Fibroblast of skin of abdomen (primary cell): Measurements from ENCODE around the gene GOT1.

Experiments used
- DNase-seq: peaks from one replicate; pipeline ENCODE4 v3.0.0-alpha.2; 2013

Gene GOT1

DNA sequence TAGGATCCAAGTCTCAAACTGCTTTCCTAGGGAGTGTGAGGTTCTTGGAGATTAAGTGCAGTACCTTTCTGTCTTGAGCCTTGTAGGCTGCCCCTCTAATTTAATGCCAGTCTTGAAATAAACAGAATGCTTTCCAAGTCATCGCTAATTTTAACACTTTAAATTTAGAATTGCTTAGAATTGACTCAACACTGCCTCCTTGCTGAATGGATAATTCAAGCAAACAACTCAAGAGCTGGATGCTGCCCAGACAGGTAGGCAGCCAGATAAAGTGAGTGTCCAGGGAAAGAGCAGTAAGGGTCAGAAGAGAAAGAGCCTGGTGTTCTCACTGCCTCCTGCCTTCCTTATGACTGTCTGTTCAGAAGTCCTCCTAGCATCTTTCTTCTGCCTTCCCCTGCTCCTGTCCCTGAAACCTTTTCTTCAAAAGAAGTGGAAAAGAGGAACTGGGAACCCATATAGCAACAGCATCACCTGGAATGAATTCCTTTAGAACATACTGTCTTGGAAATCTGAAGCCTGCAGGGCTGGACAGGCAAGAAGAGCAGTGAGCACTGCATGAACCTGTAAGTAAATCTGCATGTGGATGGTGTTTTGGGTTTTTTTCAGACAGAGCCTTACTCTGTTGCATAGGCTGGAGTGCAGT, 3.1 kb upstream of the GOT1 start:
- DNase-seq = no peak

DNA sequence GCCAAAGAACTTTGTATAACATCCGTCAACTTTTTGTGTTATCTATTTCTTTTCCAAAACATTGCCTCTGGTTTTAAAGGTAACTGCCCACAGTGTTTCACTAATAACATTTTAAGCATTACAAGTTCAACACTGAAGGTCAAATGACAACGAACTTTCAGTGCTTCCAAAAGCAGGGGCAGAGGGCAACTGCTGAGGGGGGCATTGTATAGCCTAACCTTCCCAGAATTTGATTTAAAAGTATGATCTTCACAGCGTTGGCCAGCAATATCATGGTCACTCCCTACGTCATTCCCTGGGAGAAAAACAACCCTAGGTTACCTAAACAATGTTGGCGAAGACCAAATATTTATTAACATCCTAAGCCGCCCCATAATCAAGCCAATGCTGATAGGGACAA, 2.5 kb upstream of the GOT1 start:
- DNase-seq = no peak

DNA sequence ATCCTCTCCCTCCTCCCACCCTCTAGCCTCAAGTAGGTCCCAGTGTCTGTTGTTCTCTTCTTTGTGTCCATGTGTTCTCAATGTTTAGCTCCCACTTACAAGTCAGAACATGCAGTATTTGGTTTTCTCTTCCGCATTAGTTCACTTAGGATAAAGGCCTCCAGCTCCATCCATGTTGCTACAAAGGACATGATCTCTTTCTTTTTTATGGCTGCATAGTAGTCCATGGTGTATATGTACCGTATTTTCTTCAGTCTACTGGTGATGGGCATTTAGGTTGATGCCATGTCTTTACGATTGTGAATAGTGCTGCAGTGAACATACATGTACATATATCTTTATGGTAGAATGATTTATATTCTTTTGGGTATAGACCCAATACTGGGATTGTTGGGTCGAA, 1.6 kb upstream of the GOT1 start:
- DNase-seq = no peak

DNA sequence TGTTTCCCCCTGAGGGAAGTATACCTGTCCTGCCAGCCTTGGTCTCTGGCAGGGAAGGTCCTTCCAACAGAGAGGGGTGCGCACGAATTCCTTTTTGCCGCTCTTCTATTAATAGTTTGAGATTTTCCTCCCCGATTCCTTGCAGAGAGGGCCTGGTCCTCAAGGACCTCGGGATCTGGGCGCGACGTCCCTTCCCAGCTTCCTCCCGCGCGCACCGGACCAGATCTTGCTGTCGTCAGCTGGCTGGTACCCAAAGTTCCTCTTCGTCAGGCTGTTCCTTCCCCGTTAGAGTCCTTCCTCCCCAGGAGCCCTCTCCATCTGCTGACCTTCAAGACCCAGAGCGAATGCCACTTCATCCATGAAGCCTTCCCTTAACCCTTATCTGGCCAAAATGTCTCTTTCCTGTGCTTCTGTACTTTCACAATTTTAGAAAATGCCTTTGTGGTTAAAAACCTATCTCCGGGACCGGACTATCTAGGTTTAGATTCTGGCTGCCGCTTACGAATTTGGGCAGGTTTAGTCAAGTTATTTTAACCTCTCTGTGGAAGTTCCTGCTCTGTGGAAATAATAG, 851 bp upstream of the GOT1 start:
- DNase-seq = peak; percentile 27

DNA sequence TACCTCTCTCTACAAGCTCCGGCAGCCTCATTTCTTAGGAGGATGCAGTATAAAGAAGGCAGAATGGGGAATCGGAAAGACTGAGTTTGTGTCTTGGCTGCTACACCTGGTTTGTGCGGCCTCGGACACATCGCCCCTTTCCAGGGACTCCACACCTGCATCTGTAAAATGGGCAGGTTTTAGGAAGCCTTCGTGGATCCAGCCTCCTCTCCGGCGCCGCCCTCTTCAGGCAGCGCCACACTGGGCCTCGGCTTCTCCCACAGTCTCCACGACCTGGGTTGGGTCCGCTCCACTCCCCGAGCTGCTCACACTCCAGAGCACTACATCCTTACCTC, 341 bp downstream of the GOT1 start:
- no peak for DNase-seq

DNA sequence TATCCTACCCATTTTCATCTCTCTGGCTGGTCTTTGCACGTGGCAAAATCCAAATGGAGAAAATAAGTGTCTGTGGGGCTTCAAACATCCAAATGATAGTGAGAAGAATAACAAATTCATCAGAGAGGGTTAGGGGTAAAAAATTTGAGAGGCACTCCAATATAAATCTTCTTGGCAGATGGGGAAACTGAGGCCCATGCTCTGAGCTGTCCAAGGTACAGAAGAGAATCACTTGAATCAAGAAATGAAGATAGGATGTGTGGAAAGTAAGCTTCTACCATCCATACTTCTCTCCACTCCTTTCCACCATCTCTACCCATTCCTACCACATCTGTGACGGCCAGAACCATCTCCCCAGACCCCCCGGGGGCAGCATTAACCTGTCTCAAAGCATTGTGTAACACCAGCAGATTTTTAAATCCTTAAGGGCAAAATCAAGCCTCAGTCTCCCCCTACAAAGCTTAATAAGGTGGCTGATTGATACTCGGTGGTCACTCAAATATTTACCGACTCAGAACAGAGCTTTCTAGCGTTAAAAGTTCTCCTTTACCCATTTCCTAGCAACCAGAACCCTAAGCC, 818 bp downstream of the GOT1 start:
- DNase-seq = no peak

DNA sequence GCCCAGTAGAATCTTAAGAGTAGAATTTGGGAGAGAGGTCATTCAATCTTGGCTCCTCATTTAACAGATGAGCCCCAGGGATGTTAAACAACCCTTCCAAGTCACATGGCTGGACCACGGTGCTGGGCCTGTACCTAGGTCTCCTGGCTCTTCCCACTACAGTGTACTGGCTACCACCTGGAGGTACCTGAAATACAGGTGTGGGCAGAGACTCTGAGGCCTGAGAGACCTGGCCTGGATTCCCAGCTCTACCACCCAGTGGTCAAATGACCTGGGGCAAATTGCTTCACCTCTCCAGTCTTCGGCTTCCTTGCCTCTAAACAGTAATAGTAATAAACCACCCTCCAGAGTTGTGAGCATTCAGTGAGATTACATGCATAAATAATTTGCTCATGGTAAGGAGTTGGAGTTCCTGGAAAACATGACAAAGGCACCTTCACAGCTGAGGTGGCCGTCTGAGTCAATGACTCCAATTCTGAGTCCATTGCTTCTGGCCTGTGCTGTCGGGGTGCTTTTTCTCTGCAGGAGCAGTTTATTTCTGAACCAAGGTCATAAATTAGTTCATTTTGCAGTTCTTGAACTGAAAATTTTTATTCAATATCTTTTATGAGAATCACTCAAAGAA, 2.7 kb downstream of the GOT1 start:
- DNase-seq = no peak

DNA sequence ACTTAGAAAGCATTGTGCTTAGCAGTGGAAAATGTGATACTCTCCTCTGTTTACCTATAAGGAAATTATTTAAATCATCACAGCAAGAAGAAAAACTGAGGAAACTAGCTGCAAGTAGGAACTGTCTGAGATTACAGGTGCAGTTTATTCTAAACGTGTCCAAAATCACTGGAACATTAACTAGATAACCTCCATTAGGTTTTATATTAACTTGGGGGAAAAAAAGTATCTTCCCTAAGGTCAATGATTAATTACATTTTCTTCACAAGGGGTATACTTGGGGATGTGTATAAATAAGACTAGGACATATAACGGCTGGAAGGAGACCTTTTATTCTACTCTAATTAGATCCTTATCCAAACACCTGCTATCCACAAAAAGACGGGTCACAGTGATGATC, 3.7 kb downstream of the GOT1 start:
- no peak for DNase-seq

DNA sequence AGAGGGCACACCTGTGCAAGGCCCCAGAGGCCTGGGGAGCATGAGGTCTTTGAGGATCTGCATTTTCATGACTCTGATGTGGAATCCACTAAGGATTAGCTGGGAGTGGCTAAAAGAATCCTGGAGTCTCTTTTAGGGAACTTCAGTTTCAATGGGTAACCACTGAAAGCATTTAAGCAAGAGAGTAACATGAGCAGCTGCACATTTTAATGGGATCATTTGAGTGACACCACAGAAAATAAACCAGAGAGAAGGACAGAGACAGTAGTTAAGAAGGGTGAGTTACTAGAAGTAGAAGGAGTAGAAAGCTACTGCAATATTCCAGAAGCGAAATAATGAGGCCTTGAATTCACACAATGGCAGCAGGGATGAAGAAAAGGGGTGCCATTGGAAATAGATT, 5.2 kb downstream of the GOT1 start:
- no peak for DNase-seq

DNA sequence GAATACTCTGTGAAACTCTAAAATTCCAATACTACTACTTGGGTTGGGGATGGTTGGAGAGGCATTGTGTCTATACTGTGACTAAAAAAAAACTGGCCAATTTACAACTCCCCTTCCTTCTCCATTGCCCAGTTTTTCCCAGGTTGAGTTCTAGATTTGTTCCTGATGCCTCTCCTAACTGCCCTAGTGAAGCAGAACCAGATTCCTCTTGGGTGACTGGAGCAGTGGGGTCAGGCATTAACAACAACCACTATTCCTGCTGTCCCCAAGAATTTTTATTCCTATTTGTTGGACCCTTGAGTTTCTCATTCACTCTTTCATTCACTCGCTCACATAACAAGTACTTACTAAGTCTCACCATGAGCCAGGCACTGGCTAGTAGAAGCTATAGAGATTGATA, 5.8 kb downstream of the GOT1 start:
- no peak for DNase-seq

DNA sequence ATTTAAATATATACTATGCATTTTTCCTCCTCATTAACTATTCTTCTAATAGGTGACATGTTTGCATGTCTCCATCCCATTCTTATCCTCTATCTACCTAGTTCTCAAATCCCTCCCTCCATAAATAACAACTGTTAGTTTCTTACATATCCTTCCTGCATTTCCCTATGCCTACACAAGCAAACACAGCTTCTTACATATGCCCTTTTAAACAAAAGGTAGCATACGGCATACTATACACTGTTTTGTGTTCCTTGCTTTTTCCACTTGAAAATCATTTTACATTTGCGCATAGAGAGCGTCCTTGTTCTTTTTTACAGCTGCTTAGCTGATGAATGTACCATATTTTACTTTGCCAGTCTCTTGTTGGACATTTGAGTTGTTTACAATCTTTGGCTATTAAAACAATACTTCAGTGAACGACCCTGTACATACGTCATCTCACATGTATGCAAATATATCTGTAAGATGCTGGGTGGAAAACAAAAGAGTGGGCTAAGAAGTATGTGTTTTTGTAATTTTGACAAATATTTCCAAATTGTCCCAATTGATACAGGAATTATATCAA, 7.8 kb downstream of the GOT1 start:
- no peak for DNase-seq

DNA sequence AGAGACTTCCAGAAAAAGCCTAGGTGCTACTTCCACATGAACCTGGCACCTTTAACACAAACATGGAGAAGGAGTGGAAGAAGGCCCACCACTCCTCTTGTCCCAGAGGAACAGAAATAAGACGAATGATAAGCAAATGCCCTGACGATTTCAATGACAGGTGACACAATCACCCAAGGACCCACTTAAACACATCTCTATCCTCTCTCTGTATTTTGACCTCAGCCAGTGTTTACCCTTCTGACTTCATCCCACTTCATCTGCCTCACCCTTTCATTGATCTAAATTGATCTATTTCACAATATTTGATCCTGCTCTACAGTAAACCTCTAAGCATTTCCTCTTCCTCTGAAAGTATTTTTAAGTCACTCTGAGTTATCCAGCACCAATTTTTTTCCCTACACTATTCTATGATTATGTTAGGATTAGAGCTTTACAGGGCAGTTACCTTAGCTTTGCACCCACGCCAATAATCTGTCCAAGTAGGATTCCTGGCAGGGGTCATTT, 9.1 kb downstream of the GOT1 start:
- no peak for DNase-seq

DNA sequence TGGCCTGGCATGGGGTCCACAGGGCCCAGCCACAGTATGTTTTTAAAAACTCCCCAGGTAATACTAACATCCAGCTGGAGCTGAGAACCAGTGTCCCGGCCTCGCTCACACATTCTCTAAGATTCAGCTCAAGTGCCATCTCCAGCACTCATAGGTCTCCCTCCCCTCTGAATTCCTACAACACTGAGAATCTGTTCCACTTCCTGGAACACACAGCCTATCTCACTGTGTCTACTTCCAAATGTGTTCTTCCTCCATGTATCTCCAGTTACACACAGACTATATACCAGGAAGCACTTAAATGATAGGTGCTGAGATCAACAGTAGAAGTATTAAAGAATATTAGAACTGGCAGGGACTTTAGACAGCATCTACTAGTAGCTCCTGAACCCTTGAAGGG, 10.7 kb downstream of the GOT1 start:
- DNase-seq = no peak

DNA sequence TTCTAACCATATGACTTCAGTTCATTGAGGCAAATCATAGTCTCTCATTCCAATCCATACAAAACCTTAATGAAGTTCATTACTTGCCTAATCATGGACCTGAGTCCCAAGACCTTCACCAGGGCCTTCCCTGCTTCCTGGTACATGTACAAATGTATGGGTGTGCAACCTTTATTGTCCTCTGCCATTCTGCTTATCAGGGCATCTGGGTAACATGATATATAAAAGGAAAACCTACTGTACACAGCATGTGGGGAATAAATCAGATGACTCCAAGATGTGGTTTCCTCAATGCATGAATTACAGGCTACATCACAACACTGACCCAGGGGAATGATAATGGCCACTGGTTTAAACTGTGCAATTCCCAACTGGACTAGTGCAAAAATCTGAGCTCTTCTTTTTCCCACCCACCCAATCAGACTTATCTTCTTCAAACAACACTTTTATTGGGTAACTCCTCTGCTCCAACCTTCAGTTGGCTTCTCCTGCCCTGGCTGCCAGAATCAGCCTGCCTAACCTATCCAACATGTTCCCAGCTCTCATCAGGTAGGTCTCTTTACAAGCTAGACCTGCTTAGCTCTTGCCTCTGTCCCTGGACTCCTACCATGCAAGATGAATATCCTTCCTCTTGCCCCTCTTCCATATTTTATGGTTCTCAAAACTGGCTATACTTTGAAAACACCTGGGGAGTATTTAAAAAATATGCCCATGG, 11.4 kb downstream of the GOT1 start:
- DNase-seq = no peak

DNA sequence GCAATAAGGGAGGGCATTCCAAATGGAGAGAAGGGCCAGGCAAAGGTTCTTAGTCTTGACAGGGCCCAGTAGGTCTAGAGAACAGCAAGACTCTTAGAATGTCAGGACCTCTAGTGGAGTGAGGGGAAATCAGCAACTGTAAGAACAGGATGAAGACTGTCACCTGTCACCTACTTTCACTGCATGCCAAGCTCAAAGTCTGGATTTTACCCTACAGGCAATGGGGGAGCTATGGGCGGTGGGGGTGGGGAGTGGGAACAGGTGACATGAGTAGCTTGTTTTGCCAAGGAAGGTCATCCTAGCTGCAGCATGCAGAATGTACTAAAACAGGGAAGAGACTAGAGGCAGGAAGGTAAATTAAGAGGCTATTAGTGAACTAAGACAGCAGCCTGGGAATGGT, 18.3 kb downstream of the GOT1 start:
- DNase-seq = no peak

DNA sequence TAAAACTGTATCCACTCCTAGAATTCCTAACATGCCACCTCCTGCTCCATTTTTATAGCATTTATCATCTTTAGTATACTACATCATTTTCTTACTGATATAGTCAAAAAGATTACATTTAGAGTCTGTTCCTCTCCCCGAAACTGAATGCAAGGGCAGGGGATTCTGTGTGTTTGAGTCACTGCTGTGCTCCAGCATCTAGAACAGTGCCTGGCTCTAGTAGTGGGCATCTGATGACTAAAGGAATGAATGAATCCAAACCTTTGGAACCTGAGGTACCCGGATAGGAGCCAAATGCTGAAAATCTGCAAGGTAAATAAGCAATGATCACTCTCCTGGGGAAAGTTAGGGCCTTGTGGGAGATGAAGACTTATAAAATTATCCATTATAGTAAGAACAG, 18.9 kb downstream of the GOT1 start:
- no peak for DNase-seq

DNA sequence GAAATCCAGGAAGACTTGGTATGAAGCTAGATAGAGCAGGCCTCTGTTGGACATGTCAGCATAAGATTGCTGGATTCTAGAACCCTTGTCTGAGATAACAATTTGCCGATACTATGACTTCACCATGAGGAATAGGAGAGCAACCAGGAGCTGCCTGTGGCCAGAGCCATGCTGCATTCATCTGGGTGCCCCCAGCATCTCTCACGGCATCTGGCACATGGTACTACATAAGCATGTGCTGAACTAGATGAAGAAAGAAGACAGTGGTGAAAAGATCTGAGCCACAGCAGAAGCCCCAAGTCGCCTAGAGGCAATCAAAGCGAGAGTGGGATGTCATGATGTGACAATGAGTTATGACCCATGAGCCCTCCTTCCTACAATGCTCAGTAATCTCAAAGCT, 19.5 kb downstream of the GOT1 start:
- DNase-seq = no peak

DNA sequence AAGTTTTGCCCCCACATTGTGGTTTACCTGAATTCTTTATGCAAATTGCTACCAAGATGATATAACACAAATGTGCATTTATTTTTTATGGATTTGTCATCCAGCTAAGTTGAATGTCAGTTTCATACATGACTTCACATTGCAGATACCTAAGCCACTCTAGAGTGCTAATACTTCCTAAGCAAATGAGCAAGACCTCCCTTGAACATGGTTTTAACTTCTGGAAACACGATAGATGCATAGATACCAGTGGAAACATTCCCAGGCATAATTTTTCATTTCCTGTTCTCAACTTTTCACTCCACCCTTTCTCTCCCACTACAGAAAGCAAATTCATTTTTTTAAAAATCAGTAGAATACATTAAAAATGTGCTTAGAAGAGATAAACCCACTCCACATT, 20.3 kb downstream of the GOT1 start:
- no peak for DNase-seq

DNA sequence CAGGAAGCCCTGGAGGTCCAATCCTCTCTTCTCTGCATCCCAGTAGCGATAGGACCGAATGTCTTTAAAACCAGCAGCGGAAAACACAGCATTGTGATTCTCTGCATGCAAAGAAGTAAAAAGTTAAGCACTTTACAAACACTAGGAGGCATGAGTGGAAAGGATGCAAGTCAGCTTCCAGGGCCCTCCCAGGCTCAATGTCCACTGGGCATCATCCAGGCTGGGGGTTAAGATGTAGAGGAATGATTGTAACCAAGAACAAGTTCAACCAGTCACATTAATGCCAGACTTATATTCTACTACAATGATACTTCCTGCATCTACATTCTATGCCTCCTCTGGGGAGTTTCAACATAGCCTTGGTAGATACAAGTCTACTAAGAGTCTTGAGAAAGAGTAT, 24.3 kb downstream of the GOT1 start:
- no peak for DNase-seq

DNA sequence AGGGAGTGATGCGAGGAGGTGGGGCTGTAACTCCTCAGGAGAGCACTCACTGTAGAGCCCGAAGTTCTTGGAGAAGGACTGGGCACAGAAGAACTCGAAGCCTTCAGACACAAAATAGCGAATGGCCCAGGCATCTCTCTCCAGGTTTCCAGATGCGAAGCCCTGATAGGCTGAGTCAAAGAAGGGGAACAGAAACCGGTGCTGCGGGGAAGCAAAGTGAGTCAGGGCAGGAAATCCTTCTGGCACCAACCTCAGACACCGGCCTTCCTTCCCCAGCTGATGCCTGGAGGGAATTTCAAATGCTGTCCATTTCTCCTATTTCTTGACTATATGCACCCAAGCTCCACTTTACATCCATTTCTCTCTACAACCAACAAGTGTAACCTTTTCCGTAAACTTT, 26.8 kb downstream of the GOT1 start:
- no peak for DNase-seq

DNA sequence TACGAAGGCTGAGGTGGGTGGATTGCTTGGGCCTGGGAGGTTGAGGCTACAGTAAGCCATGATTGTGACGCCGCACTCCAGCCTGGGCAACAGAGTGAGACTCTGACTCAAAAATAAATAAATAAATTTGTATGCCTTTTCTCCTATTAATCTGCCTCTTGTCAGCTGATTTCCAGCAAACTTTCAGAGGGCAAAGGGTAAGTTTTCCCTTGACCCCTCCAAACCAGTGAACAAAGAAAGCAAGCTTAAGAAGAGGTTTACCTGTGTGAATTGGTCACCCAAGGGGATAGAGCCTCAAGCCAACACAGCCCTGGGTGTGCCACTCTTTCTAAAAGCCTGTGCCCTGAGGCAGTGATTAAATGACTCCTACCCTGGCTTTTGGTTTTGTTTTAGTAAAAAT, 30.8 kb downstream of the GOT1 start:
- DNase-seq = no peak

DNA sequence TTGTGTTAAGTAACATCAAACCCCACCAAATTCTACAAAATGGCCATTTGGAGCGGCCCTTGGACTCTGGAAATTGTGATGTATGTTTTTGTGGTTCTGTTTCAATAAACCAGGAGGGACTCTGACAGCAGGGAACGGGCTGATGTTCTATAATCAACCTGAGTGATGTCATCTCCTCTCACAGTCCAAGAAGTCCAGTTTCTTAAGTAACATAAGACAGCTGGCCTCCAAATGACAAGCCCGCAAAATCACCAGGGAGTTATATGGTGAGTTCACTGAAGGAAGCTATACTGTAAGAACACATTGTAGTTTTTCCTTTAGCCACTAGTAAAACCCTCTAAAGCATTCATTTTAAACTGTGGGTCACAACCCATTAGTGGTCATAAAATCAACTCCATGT, 34.0 kb downstream of the GOT1 start:
- DNase-seq = peak; percentile 68

DNA sequence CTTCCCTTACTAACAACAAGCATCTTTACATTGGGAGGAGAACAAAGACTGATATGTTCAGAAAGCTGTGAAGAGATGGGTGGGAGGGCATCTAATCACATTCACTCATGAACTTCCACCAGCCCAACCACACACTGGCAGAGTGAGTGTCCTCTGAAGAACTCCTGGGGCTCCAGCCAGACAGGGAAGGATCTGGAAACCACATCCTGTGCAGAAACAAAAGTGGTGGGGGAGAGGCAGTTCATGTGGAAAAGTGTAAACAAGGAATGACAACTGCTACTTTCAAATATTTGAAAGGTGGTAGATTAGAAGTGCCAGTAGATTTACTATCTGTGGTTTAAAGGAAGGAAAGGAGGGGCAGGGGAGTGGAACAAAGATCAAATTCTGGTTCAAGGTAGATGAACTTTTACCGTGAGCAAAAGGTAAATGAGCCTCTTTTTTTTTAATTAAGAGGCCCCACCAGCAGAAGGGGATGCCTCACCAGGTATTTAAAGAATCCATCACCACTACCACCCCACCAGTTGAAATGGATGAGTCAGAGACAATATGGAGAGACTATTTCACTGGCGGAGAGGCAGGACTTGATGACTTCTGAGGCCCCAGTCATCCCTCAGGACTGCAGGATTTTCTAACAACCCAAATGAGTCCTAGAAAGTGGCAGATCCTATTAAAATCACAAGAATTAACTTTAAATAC, 34.5 kb downstream of the GOT1 start:
- peak; percentile 91 for DNase-seq
